Sigmoid colon (tissue), 7 donors: ENCODE measurements around the gene ZAR1L. TPM values are rescaled to one million over a fixed set of nuclear protein-coding genes. Genes with fewer than 3 reads are reported as not detected.
A peak's percentile ranks its signal among the peaks of the same experiment; 100 is the strongest.

Experiments
- DNase-seq: peaks from one replicate; pipeline ENCODE4 v3.0.0-alpha.2; 2019
- H3K27ac ChIP-seq, 4 donors: fragments of 200-600 bp; sonication (generic); one replicate each; pipeline ENCODE4 v1.5.1; 2016 to 2019; ENCODE audit warnings: mild to moderate bottlenecking in 1 of 4
- H3K27me3 ChIP-seq, 3 donors: fragments of 200-600 bp; sonication (generic); one replicate each; pipeline ENCODE4 v1.5.1; 2019; ENCODE audit warnings: mild to moderate bottlenecking in 1 of 3
- H3K36me3 ChIP-seq, 4 donors: fragments of 200-600 bp; sonication (generic); one replicate each; pipeline ENCODE4 v1.5.1; 2016 to 2019
- H3K4me1 ChIP-seq, 4 donors: fragments of 200-600 bp; sonication (generic); one replicate each; pipeline ENCODE4 v1.5.1; 2017 to 2019
- H3K4me3 ChIP-seq, 4 donors: fragments of 200-600 bp; sonication (generic); one replicate each; pipeline ENCODE4 v1.5.1; 2017 to 2019; ENCODE audit warnings: mild to moderate bottlenecking in 2 of 4, moderate library complexity in 1 of 4
- H3K9me3 ChIP-seq, 4 donors: fragments of 200-600 bp in 3 of 4; sonication (generic) in 3 of 4; one replicate each; pipeline versions ENCODE4 v1.5.1 to v1.6.1; 2013 to 2019
- EP300 ChIP-seq, 4 donors: sonication (generic); formaldehyde crosslinking; IDR thresholded peaks; one replicate each; pipeline ENCODE4 v1.6.1; 2017; ENCODE audit warnings: antibody characterized with exemption in 4 of 4
- POLR2A ChIP-seq, 2 donors: fragments of 450-650 bp; IDR thresholded peaks; one replicate each; pipeline ENCODE4 v1.6.1; 2016; ENCODE audit warnings: antibody characterized with exemption in 2 of 2, mild to moderate bottlenecking in 2 of 2, moderate library complexity in 2 of 2
- POLR2AphosphoS5 ChIP-seq, 4 donors: sonication (generic); formaldehyde crosslinking; IDR thresholded peaks; one replicate each; pipeline ENCODE4 v1.6.1; 2017; ENCODE audit warnings: antibody characterized with exemption in 4 of 4
- WGBS, 2 donors: extraction: QIAGEN DNeasy Blood & Tissue Kit; methylation state at CpG; one replicate each; pipeline ENCODE4 v1.1.7; 2013; 5-methylcytosine and 5-hydroxymethylcytosine counted together
- intact Hi-C: fragments of 100-400 bp; cut with DNase I; formaldehyde crosslinking; loops from one replicate; pipeline ENCODE4 v1.15.1; 2023
- polyA plus RNA-seq, 3 donors: library from polyadenylated mRNA; stranded (reverse); fragments of 200-250 nt; gene quantifications; one replicate each; pipeline ENCODE4 v1.2.3, GENCODE V29; 2013
- total RNA-seq, 4 donors: library from RNA; depleted of rRNA; stranded (reverse); fragments of >200 nt; gene quantifications; one replicate each; pipeline ENCODE4 v1.1.0, GENCODE V29; 2016
- TF ChIP-seq, protein P1 (sequence below), 4 experiments: fragments of 450-650 bp in 3 of 4; fragments of 200-600 bp in 1 of 4; IDR thresholded peaks; one replicate each; pipeline ENCODE4 v1.5.1; 2016 to 2019; ENCODE audit warnings: antibody characterized with exemption in 4 of 4, mild to moderate bottlenecking in 3 of 4, moderate library complexity in 2 of 4
- donor health status: healthy with polysubstance abuse.
- donor health status: Bipolar disorder and iron deficiency.
- donor health status: healthy.

Gene ZAR1L
- total and polyA plus RNA-seq, 7 donors: not detected

DNA sequence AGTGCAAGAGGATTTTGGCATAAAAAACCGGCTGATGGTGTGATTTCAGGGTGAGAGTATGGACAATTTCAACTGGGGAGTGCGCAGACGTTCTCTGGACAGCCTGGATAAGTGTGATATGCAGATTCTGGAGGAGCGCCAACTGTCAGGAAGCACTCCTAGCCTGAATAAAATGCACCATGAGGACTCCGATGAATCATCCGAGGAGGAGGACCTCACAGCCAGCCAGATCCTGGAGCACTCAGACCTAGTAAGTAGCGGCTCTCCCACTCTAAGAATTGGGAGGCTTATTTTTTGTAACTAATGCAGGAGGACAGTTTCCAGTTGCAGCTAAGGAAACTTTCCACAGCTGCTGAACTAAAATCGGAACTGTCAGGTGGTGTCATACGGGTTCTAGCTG, 53.6 kb downstream of the ZAR1L start:
- H3K4me3 ChIP-seq: no peak overlapping the region
- H3K4me1 ChIP-seq: peaks cover 0 to 47% (median 36%) of the 10 kb centered on the region in 4 donors
- peaks cover 0 to 31% (median 2%) of the 10 kb centered on the region in 4 donors for H3K36me3 ChIP-seq
- no peaks in the 10 kb centered on the region for H3K9me3 ChIP-seq
- 73 to 86% methylated on average over 9 of the region's 9 CpGs for whole genome bisulfite sequencing, 2 donors
- H3K27ac ChIP-seq: peak overlapping the region; percentile 64 to 86 (median 78)
- no peaks in the 10 kb centered on the region for H3K27me3 ChIP-seq
- DNase-seq: peak; percentile 96
- intact Hi-C loops: loop anchor here (5.0 kb wide), 1 partner anchor 229 kb away; the partner anchor contains the start of gene FRY
- TF ChIP-seq POLR2A (IDR thresholded peaks at IDR 0.05) (no peak), POLR2AphosphoS5 (IDR thresholded peaks at IDR 0.05) (peak; percentile 47 to 85 (median 82)), EP300 (IDR thresholded peaks at IDR 0.05) (peak in 3 of 4 donors; percentile 23 to 69 (median 37))

DNA sequence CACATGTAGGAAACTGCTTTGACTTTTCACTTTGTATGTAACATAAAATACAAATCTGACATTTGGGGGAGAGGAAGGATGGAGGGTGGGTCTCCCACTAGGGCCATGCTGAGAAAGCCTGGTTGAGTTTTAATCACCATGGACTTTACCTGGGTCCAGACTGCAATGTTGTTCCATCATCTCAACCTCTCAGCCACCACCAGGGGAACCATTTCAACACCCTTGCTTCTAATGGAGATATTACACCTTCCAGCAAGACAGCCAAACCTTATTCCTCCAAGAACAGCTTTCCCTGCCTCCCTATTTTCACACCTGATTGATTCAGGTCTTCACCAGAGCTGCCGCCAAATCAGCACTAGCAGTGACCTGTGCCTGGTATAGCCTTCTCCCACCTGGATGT, 56.0 kb downstream of the ZAR1L start:
- peak overlapping the region; percentile 64 to 86 (median 78) for H3K27ac ChIP-seq
- H3K9me3 ChIP-seq: no peaks in the 10 kb centered on the region
- WGBS, 2 donors: 99 to 100% methylated on average over 1 of the region's 1 CpG
- no peak overlapping the region for H3K4me3 ChIP-seq
- H3K27me3 ChIP-seq: no peaks in the 10 kb centered on the region
- TF ChIP-seq, protein P1, sequence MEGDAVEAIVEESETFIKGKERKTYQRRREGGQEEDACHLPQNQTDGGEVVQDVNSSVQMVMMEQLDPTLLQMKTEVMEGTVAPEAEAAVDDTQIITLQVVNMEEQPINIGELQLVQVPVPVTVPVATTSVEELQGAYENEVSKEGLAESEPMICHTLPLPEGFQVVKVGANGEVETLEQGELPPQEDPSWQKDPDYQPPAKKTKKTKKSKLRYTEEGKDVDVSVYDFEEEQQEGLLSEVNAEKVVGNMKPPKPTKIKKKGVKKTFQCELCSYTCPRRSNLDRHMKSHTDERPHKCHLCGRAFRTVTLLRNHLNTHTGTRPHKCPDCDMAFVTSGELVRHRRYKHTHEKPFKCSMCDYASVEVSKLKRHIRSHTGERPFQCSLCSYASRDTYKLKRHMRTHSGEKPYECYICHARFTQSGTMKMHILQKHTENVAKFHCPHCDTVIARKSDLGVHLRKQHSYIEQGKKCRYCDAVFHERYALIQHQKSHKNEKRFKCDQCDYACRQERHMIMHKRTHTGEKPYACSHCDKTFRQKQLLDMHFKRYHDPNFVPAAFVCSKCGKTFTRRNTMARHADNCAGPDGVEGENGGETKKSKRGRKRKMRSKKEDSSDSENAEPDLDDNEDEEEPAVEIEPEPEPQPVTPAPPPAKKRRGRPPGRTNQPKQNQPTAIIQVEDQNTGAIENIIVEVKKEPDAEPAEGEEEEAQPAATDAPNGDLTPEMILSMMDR (IDR thresholded peaks at IDR 0.05): peak in 1 of 4 experiments; percentile 32
- TF ChIP-seq POLR2AphosphoS5 (IDR thresholded peaks at IDR 0.05): no peak
- H3K36me3 ChIP-seq: peaks cover 0 to 11% (median 0%) of the 10 kb centered on the region in 4 donors
- no peak for DNase-seq
- intact Hi-C loops: no loop called here
- H3K4me1 ChIP-seq: peaks cover 0 to 55% (median 33%) of the 10 kb centered on the region in 4 donors

DNA sequence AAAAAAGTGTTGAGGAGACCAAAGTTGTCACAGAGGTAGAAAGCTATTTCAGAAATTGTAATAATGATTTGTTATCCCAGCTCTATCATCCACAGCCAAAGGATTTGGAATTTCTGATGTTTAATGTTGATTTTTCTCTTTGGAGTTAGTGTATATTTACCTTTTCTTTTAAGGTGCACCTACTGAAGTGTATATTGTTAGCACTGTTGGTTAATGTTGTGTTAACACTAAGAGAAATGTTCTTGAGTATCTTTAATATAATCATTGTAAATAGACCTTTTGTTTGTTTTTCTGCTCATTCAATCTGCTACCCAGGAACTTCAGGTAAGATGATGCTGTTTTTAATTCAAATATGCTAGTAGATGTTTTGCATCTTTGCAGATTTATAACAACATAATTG, 57.5 kb downstream of the ZAR1L start:
- no peaks in the 10 kb centered on the region for H3K9me3 ChIP-seq
- peak overlapping the region in 2 of 4 donors; percentile 83 to 86 for H3K27ac ChIP-seq
- no peak overlapping the region for H3K4me3 ChIP-seq
- intact Hi-C loops: no loop called here
- peaks cover 0 to 3% (median 0%) of the 10 kb centered on the region in 4 donors for H3K36me3 ChIP-seq
- DNase-seq: no peak
- H3K27me3 ChIP-seq: no peaks in the 10 kb centered on the region
- TF ChIP-seq EP300 (IDR thresholded peaks at IDR 0.05) (no peak), POLR2A (IDR thresholded peaks at IDR 0.05) (no peak)
- H3K4me1 ChIP-seq: peaks cover 0 to 62% (median 31%) of the 10 kb centered on the region in 4 donors

DNA sequence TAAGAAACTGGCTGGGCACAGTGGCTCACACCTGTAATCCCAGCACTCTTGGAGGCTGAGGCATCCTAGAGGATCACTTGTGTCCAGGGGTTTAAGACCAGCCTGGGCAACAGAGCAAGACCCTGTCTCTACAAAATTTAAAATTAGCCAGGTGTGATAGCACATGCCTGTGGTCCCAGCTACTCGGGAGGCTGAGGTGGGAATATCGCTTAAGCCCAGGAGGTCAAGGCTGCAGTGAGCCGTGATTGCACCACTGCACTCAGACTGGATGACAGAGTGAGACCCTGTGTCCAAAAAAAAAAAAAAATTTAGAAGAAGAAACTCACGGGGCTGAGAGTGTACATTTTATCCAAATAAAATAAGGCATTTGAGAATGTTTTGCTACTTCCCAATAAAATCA, 58.9 kb downstream of the ZAR1L start:
- TF ChIP-seq, protein P1 (IDR thresholded peaks at IDR 0.05): no peak
- TF ChIP-seq POLR2AphosphoS5 (IDR thresholded peaks at IDR 0.05) (no peak), POLR2A (IDR thresholded peaks at IDR 0.05) (no peak), EP300 (IDR thresholded peaks at IDR 0.05) (no peak)
- 70 to 86% methylated on average over 4 of the region's 4 CpGs for WGBS, 2 donors
- Histone ChIP-seq H3K4me3 (peak overlapping the region in 2 of 4 donors; percentile 41 to 45), H3K9me3 (no peaks in the 10 kb centered on the region), H3K36me3 (no peaks in the 10 kb centered on the region), H3K27me3 (no peaks in the 10 kb centered on the region), H3K27ac (peak overlapping the region; percentile 76 to 86 (median 83)), H3K4me1 (peaks cover 0 to 54% (median 19%) of the 10 kb centered on the region in 4 donors)
- intact Hi-C loops: no loop called here
- no peak for DNase-seq

DNA sequence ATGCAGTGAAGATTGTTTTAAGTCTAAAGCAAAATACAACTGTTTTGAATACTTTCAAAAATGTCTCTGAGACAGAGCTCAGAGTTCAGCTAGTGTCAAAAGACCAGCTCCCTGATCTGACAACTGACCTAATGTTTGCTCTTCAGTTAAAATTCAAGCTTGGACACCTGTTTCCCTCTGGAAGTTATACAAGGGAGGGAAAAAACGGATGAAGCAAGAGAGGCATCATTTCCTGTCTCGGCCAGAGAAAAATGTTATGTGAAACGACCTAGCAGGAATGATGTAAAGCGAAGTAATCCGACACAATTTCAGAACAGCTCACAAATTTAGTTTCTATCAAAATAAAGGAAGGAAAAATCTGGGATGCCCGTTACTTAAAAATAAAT, 59.4 kb downstream of the ZAR1L start:
- Histone ChIP-seq H3K27ac (peak overlapping the region; percentile 76 to 86 (median 83)), H3K4me3 (peak overlapping the region in 3 of 4 donors; percentile 31 to 45 (median 41)), H3K4me1 (peaks cover 0 to 48% (median 14%) of the 10 kb centered on the region in 4 donors), H3K27me3 (no peaks in the 10 kb centered on the region), H3K9me3 (no peaks in the 10 kb centered on the region), H3K36me3 (peaks cover 0 to under 1% (median 0%) of the 10 kb centered on the region in 4 donors)
- intact Hi-C loops: no loop called here
- TF ChIP-seq EP300 (IDR thresholded peaks at IDR 0.05) (no peak), POLR2AphosphoS5 (IDR thresholded peaks at IDR 0.05) (peak in 2 of 4 donors; percentile 5 to 6), POLR2A (IDR thresholded peaks at IDR 0.05) (no peak)
- TF ChIP-seq, protein P1 (IDR thresholded peaks at IDR 0.05): no peak
- 18 to 59% methylated on average over 6 of the region's 6 CpGs for WGBS, 2 donors
- no peak for DNase-seq
